HL-60 (cell line): ENCODE measurements around the gene AGPAT3.

ENCODE experiments used
- POLR2AphosphoS5 ChIP-seq: IDR thresholded peaks from 2 replicates; pipeline ENCODE4 v1.6.1; 2012; ENCODE audit warnings: low read depth
- TF ChIP-seq, protein P1 (sequence below): IDR thresholded peaks from one replicate; pipeline ENCODE4 v1.5.1; 2011; ENCODE audit warnings: low read length, control low read depth, inconsistent platforms; ENCODE audit not compliant: insufficient read depth
- TF ChIP-seq, protein P2 (sequence below): IDR thresholded peaks from 2 replicates; pipeline ENCODE4 v1.6.1; 2012; ENCODE audit warnings: low read depth; ENCODE audit not compliant: insufficient replicate concordance

- TF ChIP-seq, protein P1, sequence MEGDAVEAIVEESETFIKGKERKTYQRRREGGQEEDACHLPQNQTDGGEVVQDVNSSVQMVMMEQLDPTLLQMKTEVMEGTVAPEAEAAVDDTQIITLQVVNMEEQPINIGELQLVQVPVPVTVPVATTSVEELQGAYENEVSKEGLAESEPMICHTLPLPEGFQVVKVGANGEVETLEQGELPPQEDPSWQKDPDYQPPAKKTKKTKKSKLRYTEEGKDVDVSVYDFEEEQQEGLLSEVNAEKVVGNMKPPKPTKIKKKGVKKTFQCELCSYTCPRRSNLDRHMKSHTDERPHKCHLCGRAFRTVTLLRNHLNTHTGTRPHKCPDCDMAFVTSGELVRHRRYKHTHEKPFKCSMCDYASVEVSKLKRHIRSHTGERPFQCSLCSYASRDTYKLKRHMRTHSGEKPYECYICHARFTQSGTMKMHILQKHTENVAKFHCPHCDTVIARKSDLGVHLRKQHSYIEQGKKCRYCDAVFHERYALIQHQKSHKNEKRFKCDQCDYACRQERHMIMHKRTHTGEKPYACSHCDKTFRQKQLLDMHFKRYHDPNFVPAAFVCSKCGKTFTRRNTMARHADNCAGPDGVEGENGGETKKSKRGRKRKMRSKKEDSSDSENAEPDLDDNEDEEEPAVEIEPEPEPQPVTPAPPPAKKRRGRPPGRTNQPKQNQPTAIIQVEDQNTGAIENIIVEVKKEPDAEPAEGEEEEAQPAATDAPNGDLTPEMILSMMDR = no peak
- TF ChIP-seq POLR2AphosphoS5 = no peak
- TF ChIP-seq, protein P2, sequence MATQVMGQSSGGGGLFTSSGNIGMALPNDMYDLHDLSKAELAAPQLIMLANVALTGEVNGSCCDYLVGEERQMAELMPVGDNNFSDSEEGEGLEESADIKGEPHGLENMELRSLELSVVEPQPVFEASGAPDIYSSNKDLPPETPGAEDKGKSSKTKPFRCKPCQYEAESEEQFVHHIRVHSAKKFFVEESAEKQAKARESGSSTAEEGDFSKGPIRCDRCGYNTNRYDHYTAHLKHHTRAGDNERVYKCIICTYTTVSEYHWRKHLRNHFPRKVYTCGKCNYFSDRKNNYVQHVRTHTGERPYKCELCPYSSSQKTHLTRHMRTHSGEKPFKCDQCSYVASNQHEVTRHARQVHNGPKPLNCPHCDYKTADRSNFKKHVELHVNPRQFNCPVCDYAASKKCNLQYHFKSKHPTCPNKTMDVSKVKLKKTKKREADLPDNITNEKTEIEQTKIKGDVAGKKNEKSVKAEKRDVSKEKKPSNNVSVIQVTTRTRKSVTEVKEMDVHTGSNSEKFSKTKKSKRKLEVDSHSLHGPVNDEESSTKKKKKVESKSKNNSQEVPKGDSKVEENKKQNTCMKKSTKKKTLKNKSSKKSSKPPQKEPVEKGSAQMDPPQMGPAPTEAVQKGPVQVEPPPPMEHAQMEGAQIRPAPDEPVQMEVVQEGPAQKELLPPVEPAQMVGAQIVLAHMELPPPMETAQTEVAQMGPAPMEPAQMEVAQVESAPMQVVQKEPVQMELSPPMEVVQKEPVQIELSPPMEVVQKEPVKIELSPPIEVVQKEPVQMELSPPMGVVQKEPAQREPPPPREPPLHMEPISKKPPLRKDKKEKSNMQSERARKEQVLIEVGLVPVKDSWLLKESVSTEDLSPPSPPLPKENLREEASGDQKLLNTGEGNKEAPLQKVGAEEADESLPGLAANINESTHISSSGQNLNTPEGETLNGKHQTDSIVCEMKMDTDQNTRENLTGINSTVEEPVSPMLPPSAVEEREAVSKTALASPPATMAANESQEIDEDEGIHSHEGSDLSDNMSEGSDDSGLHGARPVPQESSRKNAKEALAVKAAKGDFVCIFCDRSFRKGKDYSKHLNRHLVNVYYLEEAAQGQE = no peak
Measured at GRCh38 chr21:43832648-43833047, 32.4 kb upstream of the AGPAT3 start.
